ENCODE results near the gene ZNF646.

ZNF646 gene

DNA sequence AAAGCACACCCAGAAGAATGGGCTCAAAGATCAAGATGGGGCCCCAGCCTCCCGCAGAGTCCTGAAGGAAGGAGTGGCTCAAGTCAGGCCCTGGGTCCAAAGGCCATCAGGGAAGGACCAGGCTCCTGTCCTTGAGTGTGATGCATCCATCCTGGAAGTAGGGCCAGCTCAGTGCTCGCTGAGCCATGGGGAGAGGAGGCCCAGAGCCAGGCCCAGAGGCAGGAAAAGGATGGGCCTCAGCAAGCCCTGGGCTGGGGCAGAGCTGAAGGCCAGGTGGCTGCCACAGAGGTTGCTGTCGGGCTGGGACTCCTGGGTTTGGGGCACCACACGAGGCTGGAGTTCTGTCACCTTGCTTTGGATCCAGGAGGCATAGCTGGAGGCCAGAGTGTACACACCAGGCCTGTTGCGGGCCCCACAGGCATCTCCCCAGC is 57.6 kb downstream of the ZNF646 start:
- H3F3A ChIP-seq (ENCODE audit: control insufficient read depth, insufficient read depth): no peaks in the 10 kb centered on the region
- TF ChIP-seq, protein P1, sequence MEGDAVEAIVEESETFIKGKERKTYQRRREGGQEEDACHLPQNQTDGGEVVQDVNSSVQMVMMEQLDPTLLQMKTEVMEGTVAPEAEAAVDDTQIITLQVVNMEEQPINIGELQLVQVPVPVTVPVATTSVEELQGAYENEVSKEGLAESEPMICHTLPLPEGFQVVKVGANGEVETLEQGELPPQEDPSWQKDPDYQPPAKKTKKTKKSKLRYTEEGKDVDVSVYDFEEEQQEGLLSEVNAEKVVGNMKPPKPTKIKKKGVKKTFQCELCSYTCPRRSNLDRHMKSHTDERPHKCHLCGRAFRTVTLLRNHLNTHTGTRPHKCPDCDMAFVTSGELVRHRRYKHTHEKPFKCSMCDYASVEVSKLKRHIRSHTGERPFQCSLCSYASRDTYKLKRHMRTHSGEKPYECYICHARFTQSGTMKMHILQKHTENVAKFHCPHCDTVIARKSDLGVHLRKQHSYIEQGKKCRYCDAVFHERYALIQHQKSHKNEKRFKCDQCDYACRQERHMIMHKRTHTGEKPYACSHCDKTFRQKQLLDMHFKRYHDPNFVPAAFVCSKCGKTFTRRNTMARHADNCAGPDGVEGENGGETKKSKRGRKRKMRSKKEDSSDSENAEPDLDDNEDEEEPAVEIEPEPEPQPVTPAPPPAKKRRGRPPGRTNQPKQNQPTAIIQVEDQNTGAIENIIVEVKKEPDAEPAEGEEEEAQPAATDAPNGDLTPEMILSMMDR (IDR thresholded peaks at IDR 0.05; ENCODE audit: low read depth, low read length, poor library complexity, severe bottlenecking): no peak
- TF ChIP-seq EZH2phosphoT487 (IDR thresholded peaks at IDR 0.05; ENCODE audit: borderline replicate concordance, low read length): no peak
- H4K20me1 ChIP-seq (ENCODE audit: control insufficient read depth, insufficient read depth, low read depth, low read length): no peaks in the 10 kb centered on the region
- peaks cover 18% of the 10 kb centered on the region for H3K36me3 ChIP-seq (ENCODE audit: control insufficient read depth, low read length)
- no peaks in the 10 kb centered on the region for H3K4me1 ChIP-seq (ENCODE audit: control insufficient read depth, low read length)
- H3K4me2 ChIP-seq (ENCODE audit: low read length): no peak overlapping the region
- H3K27me3 ChIP-seq (ENCODE audit: control insufficient read depth, low read length): no peaks in the 10 kb centered on the region
- no peaks in the 10 kb centered on the region for H3K9me3 ChIP-seq (ENCODE audit: control insufficient read depth, insufficient read depth, low read length)
- H3K4me3 ChIP-seq (ENCODE audit: low read length): no peak overlapping the region
- H3K27ac ChIP-seq (ENCODE audit: low read depth, low read length): no peak overlapping the region
- no peaks in the 10 kb centered on the region for H3K79me2 ChIP-seq (ENCODE audit: control insufficient read depth, low read length)
- H3K9me2 ChIP-seq (replicated peaks; ENCODE audit: control insufficient read depth, low read length): no peaks in the 10 kb centered on the region

DNA sequence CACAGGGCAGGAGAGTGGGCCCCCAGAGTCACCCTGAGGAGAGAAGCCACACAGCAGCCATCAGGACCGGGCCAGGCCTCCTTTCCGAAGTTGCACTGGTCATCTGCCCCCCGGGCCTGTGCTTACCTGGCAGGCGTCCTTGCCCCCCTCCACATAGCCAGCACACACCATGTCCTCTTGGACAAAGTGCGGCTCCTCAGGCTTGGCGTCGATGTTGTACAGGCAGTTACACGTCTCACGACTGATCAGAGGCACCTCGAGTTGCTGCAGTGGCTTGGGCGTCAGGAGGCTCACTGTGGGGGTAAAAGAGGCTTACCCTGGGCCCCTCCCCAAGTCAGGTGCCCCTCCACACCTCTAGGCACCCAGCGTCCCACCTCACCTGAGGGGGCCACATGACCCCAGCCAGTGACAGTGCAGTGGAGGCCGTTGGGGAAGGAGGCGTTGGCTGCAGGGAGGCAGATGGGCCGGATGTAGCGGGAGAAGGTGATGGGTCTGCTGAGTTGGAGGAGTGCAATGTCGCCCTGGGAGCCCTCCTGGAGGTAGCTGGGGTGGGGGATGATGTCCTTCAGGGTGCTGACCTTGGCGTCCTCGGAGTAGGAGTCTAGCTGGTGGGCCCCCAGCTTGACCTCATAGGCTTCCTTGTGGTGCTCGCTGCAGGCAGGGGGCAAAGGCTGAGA is 58.2 kb downstream of the ZNF646 start:
- no peaks in the 10 kb centered on the region for H3K79me2 ChIP-seq (ENCODE audit: control insufficient read depth, low read length)
- H3K9me2 ChIP-seq (replicated peaks; ENCODE audit: control insufficient read depth, low read length): no peaks in the 10 kb centered on the region
- no peaks in the 10 kb centered on the region for H3K9me3 ChIP-seq (ENCODE audit: control insufficient read depth, insufficient read depth, low read length)
- H4K20me1 ChIP-seq (ENCODE audit: control insufficient read depth, insufficient read depth, low read depth, low read length): no peaks in the 10 kb centered on the region
- H3K36me3 ChIP-seq (ENCODE audit: control insufficient read depth, low read length): peaks cover 12% of the 10 kb centered on the region
- H3F3A ChIP-seq (ENCODE audit: control insufficient read depth, insufficient read depth): no peaks in the 10 kb centered on the region
- no peak overlapping the region for H3K27ac ChIP-seq (ENCODE audit: low read depth, low read length)
- no peaks in the 10 kb centered on the region for H3K27me3 ChIP-seq (ENCODE audit: control insufficient read depth, low read length)
- no peaks in the 10 kb centered on the region for H3K4me1 ChIP-seq (ENCODE audit: control insufficient read depth, low read length)
- no peak overlapping the region for H3K4me3 ChIP-seq (ENCODE audit: low read length)
- no peak for TF ChIP-seq EZH2phosphoT487 (IDR thresholded peaks at IDR 0.05; ENCODE audit: borderline replicate concordance, low read length)
- TF ChIP-seq, protein P1 (IDR thresholded peaks at IDR 0.05; ENCODE audit: low read depth, low read length, poor library complexity, severe bottlenecking): no peak
- no peak overlapping the region for H3K4me2 ChIP-seq (ENCODE audit: low read length)

DNA sequence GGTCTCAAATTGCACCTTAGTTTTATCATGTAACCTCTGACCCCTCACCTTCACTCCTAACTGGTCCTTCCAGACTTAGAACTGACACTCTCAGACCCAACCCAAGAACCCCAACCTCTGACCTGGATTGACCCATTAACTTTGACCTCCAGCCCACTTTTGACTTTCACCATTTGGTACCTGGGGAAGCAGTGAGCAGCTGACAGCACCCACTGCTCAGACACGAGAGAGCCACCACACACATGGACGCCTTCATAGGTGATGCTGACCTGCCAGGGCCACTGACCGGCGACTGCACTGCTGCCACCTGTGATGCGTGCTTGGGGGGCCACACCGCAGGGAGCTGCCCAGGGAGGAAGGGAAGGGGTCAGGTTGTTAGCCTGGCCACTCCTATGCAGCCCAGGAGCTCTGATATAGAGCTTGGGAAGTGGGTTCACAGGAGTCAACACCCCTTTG is 58.9 kb downstream of the ZNF646 start:
- no peak overlapping the region for H3K4me3 ChIP-seq (ENCODE audit: low read length)
- H3K4me1 ChIP-seq (ENCODE audit: control insufficient read depth, low read length): no peaks in the 10 kb centered on the region
- H3K27ac ChIP-seq (ENCODE audit: low read depth, low read length): no peak overlapping the region
- no peaks in the 10 kb centered on the region for H3K9me2 ChIP-seq (replicated peaks; ENCODE audit: control insufficient read depth, low read length)
- H3K79me2 ChIP-seq (ENCODE audit: control insufficient read depth, low read length): no peaks in the 10 kb centered on the region
- no peaks in the 10 kb centered on the region for H3K9me3 ChIP-seq (ENCODE audit: control insufficient read depth, insufficient read depth, low read length)
- no peak overlapping the region for H3K4me2 ChIP-seq (ENCODE audit: low read length)
- no peaks in the 10 kb centered on the region for H3F3A ChIP-seq (ENCODE audit: control insufficient read depth, insufficient read depth)
- H3K36me3 ChIP-seq (ENCODE audit: control insufficient read depth, low read length): peaks cover 12% of the 10 kb centered on the region
- H3K27me3 ChIP-seq (ENCODE audit: control insufficient read depth, low read length): no peaks in the 10 kb centered on the region
- no peaks in the 10 kb centered on the region for H4K20me1 ChIP-seq (ENCODE audit: control insufficient read depth, insufficient read depth, low read depth, low read length)
- no peak for TF ChIP-seq EZH2phosphoT487 (IDR thresholded peaks at IDR 0.05; ENCODE audit: borderline replicate concordance, low read length)
